ENCODE measurements around the gene SPTY2D1. TPM values are rescaled to one million over a fixed set of nuclear protein-coding genes. Genes with fewer than 3 reads are reported as not detected.

The SPTY2D1 gene
- total and polyA plus RNA-seq, 4 donors, result 3.0 to 11.8 (median 7.3) TPM

- 92% methylated on average over 11 of the region's 11 CpGs for WGBS
- Histone ChIP-seq H3K4me1 (ENCODE audit: control insufficient read depth in 4 of 4, insufficient read depth in 4 of 4, low read length in 3 of 4) (peaks cover 4 to 9% (median 6%) of the 10 kb centered on the region in 4 donors), H3K9ac (ENCODE audit: low read depth in 1 of 2, low read length in 2 of 2) (no peak overlapping the region), H3K27me3 (ENCODE audit: control insufficient read depth in 4 of 4, insufficient read depth in 4 of 4, low read length in 3 of 4) (no peaks in the 10 kb centered on the region), H3K36me3 (ENCODE audit: control insufficient read depth in 4 of 4, insufficient read depth in 3 of 4, low read depth in 1 of 4, low read length in 3 of 4) (peaks cover 11 to 43% (median 21%) of the 10 kb centered on the region in 4 donors), H3K9me3 (ENCODE audit: control insufficient read depth in 4 of 4, low read length in 3 of 4) (no peaks in the 10 kb centered on the region), H3K4me3 (ENCODE audit: low read depth in 1 of 3, low read length in 3 of 3) (no peak overlapping the region), H3K27ac (ENCODE audit: low read depth in 1 of 2, low read length in 2 of 2) (no peak overlapping the region)
- DNase-seq (ENCODE audit: low spot score), result no peak
- TF ChIP-seq RXRA (IDR thresholded peaks at IDR 0.05) (no peak), CTCF (IDR thresholded peaks at IDR 0.05; ENCODE audit: low read depth, low read length, missing input control) (no peak), ATF3 (IDR thresholded peaks at IDR 0.05) (no peak), HNF4G (IDR thresholded peaks at IDR 0.05) (no peak), HNF4A (conservative IDR thresholded peaks at IDR 0.05) (no peak), MAX (IDR thresholded peaks at IDR 0.05) (no peak), RAD21 (IDR thresholded peaks at IDR 0.05) (no peak), GABPA (IDR thresholded peaks at IDR 0.05 in 1 of 2, conservative IDR thresholded peaks at IDR 0.05 in 1 of 2) (no peak), JUND (IDR thresholded peaks at IDR 0.05) (no peak)
Measured at GRCh38 chr11:18615628-18616392, 18.3 kb downstream of the SPTY2D1 start.

- Histone ChIP-seq H3K27ac (ENCODE audit: low read depth in 1 of 2, low read length in 2 of 2) (no peak overlapping the region), H3K36me3 (ENCODE audit: control insufficient read depth in 4 of 4, insufficient read depth in 3 of 4, low read depth in 1 of 4, low read length in 3 of 4) (peaks cover 13 to 51% (median 27%) of the 10 kb centered on the region in 4 donors), H3K9ac (ENCODE audit: low read depth in 1 of 2, low read length in 2 of 2) (no peak overlapping the region), H3K4me3 (ENCODE audit: low read depth in 1 of 3, low read length in 3 of 3) (no peak overlapping the region), H3K27me3 (ENCODE audit: control insufficient read depth in 4 of 4, insufficient read depth in 4 of 4, low read length in 3 of 4) (no peaks in the 10 kb centered on the region), H3K9me3 (ENCODE audit: control insufficient read depth in 4 of 4, low read length in 3 of 4) (no peaks in the 10 kb centered on the region), H3K4me1 (ENCODE audit: control insufficient read depth in 4 of 4, insufficient read depth in 4 of 4, low read length in 3 of 4) (peaks cover 4 to 9% (median 6%) of the 10 kb centered on the region in 4 donors)
- 97% methylated on average over 10 of the region's 10 CpGs for WGBS
- no peak for TF ChIP-seq GABPA (IDR thresholded peaks at IDR 0.05 in 1 of 2, conservative IDR thresholded peaks at IDR 0.05 in 1 of 2)
- TF ChIP-seq EGR1 (IDR thresholded peaks at IDR 0.05; ENCODE audit: low read depth in 2 of 2), result no peak
- TF ChIP-seq TAF1 (conservative IDR thresholded peaks at IDR 0.05), result no peak
- no peak for TF ChIP-seq FOXA2 (IDR thresholded peaks at IDR 0.05)
- TF ChIP-seq REST (IDR thresholded peaks at IDR 0.05), result no peak
- TF ChIP-seq JUND (IDR thresholded peaks at IDR 0.05), result no peak
- no peak for DNase-seq (ENCODE audit: low spot score)
Measured at GRCh38 chr11:18614667-18615066, 19.5 kb downstream of the SPTY2D1 start.
